Stromal cell of bone marrow (primary cell): Measurements from ENCODE around the gene SLC4A4.

Source experiments
- DNase-seq: peaks from one replicate; pipeline ENCODE4 v3.0.0-alpha.2; 2012; ENCODE audit warnings: low read depth

SLC4A4 gene

DNA sequence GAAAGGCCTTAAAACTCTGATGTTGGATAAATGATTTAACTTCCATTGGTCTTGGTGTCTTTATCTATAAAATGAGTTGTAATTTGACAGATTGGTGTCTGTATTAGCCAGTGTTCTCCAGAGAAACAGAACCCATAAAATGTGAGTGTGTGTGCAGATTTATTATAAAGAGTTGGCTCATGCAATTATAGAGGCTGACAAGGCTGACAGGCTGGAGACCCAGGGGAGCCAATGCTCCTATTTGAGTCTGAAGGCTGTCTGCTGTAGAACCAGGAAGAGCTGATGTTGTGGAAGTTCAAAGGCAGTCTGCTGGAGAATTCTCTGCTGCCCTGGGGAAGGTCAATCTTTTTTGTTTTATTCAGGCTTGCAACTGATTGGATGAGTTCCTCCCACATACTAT, 131.7 kb downstream of the SLC4A4 start:
- DNase-seq = no peak

DNA sequence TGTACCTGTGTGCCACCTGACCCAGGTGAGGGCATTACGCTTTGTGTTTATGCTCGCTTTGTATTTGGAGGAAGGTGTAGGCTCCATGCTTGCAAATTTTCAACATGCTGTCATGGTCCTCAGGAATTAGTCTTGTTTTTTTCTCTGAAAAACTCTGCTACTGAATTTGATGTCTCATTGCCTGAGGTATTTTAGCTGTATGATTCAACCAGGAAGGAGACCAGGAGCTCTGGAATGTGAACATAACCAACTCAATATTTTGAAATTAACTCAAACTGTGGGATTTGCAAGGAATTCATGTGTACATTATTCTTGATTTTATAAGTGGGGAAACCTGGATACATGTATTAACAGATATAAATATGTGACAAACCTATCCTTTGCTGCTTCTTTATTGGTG, 134.1 kb downstream of the SLC4A4 start:
- peak; percentile 50 for DNase-seq

DNA sequence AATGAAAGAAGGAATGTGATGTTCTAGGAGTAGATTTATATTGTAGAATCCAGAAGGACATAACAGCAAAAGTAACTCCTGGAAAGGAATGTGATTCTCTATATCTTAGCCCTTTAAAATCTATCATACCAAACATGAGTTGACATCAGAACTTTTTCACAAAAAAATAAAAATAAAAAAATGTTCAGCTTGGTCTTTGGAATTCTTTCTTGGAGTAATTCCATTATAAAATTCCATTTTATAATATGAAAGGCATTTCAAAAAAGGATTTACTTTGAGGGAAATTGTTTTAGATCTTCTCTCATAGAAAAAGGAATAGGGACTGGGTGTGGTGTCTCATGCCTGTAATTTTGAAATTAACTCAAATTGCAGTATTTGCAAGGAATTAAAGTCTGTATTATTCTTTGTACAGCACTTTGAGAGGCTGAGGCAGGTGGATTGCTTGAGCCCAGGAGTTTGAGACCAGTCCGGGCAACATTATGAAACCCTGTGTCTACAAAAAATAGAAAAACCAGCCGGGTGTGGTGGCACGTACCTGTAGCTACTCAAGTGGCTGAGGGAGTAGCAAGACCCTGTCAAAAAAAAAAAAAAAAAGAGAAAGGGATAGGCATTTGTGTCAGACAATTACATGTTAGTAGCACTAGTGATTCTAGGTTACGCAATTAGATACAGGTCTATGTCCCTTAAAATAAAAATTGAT, 134.9 kb downstream of the SLC4A4 start:
- no peak for DNase-seq

DNA sequence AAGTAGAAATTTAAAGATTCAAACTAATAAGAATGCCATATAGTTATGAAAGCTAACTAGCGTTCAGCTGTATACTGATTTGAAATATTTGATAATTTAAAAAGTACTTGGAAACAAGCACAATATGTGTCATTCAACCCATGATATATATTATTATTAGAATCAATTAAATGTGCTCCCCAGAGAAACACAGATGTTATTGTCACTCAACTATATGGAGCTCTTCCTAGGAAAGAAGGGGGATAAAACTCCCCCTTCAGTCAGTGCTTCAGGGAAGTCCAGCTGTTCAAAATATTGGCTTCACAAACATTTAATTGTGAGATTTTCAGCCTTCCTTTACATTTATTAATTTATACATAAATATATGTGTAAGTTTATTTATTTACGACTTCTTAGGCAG, 135.9 kb downstream of the SLC4A4 start:
- DNase-seq = no peak

DNA sequence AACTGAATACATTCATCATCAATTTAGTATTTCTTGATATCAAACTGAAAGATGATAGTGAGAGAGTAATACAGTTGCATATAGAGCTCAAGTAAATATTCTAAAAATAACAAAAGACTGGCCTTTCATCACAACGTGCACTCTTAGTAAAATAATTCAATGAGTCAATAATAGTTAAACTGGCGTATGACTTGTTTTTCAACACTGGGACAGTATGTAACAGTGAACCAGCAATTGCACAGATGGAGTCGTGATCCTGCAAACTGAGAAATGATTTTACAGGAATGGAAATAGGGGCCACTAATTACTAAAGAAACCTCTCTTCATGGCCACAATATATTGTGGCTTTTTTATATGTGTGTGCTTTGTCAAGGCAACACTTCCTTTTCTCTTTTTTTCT, 137.4 kb downstream of the SLC4A4 start:
- no peak for DNase-seq

DNA sequence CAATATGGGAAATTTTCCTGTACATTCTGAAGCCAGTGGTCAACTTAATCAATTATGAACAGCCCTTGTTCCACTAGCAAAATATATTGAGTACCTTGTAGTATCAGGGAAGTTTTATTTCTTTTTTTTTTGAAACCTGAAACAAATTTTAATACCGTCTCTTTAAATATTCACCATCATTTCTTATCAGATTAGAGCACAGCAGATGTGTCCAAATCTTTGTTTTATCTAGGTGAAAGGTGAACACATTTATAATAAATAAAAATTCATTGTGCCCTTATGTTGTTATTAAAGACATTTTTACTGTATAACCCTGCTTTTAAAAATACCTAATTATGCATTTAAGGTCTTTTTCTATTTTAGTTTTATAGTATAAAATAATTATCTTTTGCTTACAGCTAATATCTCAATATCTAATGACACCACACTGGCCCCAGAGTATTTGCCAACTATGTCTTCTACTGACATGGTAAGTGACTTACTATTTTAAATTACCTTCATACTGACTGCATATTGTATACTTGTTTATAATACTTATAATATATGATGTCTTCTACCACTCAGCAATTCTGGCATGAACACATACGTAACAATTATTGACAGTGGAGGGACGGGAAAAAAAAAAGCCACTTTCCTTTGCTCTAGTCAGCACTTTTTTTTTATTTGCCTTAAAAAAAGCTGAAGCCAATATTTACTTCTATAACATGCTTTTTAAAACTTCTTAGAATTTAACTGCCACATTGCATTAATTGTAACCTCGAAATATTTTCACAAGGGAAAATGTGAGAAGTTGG, 147.9 kb downstream of the SLC4A4 start:
- DNase-seq = no peak

DNA sequence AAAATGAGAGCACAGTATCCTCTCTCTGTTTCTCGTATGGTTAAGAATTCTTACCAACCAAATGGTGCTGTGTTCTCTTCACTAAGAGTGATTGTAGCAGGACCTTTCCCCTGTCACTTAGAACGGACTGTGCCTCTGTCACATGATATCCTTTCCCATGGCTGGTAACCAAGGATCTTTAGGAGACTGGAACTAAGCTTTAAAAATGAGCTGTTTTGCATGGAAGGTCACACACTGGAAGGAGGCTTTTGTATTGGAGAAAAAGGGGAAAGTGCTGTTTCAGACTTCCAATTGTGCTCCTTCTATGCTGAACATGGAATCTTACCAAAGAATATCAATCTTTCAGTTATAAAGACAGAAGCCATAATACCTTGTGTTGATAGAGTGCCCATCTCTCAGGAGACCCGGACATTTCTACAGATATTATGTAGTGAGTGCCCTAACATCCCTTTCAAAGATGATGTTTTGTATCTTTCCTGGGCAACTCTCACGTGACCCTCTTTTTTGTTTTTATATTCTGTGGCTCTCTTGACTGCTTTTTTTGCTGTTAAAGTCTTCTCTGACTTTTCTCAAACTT, 148.6 kb downstream of the SLC4A4 start:
- no peak for DNase-seq

DNA sequence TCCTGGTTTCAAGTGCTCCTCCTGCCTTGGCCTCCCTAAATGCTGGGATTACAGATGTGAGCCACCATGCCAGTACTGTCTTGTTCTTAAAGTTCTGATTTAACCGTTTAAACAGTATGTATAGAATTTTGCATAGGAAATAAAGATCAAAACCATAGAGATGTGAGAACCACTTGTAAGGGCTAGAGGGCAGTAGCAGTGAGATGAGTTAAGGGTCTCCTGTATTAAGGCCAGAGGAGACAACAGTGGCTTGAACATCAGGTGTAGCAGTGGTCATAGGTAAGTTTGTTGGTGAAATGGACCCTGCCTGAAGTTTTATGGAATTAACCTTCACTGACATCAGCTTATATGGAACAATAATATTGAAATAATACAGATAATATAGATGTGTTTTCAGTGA, 155.7 kb downstream of the SLC4A4 start:
- no peak for DNase-seq

DNA sequence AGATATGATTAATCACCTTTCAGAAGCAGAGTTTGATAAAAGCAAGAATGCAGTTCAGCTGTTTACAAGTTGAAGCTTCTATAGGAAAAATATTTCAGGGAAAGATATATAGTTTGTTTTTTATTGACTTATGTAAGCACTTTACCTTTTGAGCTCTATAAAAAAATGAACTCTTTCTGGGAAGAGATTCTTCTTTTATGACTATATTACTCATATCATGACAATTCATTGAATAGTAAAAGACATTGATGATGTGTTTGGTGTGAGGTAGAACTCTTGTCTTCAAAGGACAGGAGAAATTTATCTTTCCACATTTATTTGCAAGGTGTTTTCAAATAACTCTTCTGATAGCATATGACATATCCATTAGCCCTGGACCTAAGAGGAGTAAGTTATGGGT, 156.6 kb downstream of the SLC4A4 start:
- DNase-seq = no peak

DNA sequence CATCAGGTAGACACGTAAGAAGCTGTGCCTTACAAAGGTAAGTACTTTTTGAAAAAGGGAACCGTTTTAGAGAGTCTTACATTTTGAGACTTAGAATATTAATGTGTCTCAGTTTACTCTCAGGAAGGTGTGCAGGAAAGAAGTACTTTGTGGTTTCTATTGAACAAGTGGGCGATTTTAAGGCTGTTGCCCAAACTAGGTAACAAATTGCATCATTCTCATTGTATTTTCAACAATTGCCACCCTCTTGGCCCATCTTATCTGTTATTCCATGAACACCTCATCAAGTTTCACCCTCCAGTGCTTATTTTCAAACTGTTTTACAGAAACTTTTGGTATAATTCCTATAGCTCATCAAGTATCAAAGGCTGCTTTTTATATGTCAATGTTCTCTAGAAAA, 158.3 kb downstream of the SLC4A4 start:
- DNase-seq = no peak

DNA sequence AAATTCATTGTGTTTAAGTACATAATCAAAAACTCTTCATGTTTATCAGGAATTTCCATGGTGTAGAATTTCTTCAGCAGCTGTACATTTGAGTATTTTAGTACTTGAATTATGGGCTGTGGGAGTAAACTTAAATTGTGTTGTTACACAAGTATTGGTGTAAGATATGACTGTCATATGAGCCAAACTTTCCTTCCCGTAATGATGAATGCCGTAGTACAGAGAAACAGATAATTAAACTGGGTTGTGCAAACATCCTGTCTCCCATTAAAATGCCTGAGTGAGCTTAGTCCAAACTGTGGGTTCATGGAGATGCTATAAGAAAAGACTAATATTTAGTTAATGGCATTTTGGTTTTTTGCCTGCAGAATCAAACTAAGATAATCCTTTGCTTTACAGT, 159.2 kb downstream of the SLC4A4 start:
- peak; percentile 26 for DNase-seq

DNA sequence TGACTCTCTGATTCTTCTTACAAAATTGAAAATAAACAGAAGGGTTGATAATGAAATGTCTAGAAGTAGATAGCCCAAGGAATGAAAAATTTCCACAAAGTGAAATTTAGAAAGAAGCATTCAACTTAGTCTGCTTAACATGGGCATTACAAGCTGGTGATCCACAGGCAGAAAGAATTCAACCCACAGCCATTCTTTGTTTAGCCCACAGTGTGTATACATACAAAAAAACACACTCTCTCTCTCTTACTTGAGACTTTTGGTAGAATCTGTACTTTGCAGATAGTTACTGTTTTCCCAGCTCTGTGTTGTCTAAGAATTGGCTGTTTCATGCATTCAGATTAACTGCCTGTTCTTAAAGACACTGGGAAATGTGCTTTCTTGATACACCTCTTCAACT, 159.8 kb downstream of the SLC4A4 start:
- no peak for DNase-seq

DNA sequence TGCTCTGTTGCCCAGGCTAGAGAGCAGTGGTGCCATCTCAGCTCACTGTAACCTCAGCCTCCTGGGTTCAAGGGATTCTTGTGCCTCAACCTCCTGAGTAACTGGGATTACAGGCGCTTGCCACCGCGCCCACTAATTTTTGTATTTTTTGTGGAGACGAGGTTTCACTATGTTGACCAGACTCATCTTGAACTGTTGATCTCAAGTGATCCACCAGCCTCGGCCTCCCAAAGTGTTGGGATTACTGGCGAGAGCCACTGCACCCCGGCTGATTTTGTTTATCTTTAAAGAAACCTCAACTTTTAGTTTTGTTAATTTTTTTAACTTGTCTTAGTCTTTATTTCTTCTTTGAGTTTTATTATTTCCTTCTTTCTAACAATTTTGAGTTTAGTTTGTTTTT, 163.2 kb downstream of the SLC4A4 start:
- no peak for DNase-seq

DNA sequence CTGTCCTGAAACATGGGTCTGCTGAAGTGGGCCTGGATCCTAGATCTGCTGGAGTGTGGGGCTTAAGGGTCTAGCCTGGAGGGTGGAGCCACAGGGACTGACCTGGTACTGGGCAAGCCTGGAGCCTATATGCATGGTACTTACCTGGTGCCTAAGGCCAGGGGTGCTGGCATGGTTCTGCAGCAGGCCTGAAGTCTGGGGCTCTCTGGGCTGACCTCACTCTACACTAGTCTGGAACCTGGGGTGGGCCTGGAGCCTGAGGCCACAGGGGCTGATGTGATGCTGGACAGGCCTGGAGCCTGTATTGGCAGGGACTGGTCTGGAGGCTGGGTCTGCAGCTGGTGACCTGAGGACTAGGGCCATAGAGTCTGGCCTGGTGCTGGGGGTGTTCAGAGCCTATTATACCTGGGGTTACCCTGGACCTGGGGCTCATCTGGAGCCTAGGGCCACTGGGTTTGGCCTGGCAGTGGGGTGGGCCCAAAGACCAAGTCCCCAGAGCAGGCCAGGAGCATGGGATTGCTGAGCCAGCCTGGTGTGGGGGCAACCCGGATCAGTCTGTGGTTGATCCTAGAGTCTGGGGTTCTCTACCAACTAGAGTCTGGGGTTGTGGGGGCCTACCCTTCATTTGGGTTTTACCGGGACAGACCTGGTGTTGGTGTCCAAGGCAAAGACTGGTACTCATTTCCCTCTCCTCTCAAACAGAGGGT, 179.6 kb downstream of the SLC4A4 start:
- no peak for DNase-seq

DNA sequence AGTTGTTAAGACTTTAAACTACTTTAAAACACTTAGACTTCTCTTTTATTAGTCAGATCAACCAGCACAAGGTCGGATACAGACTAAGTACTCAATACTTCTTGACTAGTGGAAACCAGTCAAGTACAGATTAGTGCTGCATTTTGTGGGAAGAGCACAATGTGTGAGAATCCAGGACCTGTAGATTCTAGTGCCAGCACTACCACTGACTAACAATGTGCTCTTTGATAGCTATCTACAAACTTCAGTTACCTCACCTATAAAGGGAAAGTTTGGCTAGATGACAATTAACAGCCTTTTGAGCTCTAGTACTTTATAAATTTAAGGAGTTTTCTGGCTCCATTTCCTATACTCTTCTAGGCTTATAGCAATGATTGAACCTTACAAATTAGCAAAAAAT, 181.5 kb downstream of the SLC4A4 start:
- DNase-seq = no peak

DNA sequence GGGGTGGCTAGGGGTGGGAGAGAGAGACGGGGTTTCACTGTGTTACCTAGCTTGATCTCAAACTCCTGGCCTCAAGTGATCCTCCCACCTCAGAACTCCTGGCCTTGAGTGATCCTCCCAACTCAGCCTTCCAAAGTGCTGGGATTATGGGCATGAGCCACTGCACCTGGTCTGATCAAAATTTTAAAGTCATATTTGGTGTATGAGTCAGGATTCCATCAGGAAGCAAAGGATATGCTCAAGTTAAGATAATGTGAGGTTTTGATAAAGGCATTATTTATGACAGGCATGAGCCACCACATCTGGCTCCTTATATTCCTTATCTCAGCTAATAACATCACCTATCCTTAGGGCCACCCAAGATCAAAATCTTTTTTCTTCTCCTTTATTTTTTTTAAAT, 182.0 kb downstream of the SLC4A4 start:
- DNase-seq = no peak

DNA sequence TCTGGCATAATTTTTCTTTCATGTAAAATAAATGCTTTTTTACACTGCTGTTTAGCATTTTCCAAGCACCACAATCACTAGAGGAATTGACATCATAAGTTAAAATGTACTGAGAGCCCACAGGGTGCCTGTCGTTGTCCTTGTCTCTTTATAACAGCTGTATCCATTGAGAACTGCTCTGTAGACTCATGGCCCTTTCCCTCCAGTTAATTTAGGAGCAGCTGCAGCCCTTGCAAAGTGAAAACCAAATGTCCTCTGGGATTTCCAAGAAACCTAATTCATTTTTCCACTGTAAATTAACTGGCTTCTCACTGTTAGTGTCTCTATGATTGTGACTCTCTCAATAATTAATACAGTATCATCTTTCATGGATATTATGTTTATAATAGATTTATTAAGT, 185.9 kb downstream of the SLC4A4 start:
- DNase-seq = no peak

DNA sequence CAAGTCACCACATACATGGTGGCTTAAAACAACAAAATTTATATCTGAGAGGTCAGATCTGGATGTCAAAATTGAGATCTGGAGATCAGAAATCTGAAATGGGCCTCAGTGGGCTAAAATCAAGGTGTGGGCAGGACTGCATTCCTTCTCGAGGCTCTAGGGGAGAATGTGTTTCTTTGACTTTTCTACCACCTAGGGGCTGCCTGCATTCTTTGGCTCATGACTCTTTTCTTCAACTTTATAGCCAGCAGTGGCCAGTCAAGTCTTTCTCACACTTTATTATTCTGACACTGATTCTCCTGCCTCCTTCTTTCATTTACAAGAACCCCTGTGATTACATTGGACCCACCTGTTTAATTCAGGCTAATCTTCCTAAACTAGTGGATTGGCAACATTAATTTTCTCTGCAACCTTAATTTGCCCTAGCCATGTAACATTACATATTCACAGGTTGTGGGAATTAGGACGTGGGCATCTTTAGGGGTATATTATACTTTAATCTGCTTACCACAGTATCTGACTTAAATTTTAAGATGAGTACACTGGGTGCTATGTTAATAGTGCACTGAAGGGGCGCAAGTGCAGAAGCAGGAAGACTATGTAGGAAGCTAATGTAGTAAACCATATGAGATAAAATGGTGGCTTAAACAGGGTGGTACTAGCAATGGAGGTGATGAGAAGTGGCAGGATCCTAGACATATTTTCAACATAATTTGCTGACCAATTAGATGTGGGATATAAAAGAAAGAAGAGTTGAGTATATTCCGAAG, 188.0 kb downstream of the SLC4A4 start:
- DNase-seq = no peak

DNA sequence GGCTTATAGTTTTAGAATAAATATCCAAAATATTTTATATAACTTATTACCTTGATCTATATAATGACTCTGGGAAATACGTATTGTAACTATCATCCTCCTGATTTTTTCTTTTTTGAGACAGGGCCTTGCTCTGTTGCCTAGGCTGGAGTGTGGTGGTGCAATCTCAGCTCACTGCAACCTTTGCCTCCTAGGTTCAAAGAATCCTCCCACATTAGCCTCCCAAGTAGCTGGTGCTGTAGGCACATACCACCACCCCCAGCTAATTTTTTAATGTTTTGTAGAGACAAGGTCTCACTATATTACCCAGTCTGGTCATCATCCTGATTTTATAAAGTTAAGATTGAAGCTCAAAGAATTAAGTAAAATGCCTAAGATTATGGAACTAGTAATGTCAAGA, 193.6 kb downstream of the SLC4A4 start:
- no peak for DNase-seq

DNA sequence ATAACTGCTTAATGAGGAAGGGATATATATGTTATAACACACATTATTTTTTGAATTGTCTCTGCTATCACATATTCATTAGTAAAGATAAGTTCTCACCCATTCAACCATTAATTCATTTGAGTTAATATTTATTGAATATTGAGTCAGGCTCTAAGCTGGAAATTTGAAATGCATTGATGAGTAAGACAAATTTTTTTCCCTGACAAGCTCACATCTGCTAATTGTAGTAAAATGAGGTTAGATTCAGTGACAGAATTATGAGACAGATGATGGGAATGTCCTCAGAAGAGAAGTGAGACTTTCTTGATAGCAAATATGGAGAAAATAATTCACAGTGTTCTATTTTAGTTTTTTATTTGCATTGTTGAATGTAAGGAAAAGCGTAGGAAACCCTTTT, 194.3 kb downstream of the SLC4A4 start:
- DNase-seq = no peak

DNA sequence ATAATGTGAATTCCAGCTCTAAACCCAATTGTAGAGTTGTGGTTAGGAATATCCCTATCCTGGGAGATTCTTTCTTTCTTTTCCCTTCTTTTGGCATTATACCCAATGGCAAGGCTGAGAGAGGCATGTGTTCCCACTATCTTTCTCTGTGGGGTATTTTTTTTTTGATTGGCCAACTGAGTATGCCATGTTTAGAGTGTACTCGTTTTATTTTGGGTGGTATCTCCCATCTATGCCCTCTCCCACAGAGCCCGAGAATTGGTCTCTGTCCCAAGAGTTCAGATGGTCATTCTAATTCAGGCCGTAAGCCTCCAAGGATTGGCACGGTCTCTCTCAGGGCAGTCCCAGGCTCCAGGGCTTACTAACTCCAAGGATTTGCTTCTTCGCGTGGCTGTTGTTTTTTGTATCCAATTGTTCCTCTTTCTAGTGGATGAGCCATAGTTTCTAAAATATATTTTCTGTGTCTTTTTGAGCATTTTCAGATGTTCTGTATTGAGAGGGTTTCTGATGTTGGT, 198.8 kb downstream of the SLC4A4 start:
- DNase-seq = no peak

DNA sequence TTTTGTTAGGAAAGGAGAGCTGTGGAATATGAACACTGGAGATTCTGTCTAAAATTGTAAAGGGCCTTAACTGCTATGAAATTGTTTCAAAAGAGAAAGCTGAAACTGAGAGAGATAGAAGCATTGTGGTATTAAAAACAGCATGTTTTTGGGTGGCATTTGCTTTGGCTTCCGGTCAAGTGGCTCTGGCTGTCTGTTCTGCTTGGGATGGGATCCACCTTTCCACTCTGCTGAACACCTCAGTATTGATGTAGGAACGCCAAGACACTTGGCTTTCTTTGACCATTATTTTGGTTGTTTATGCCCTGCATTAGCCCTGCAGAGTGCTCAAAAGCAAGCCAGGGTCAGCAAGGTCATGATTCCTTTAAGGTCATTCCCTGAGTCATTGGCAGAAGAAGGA, 199.7 kb downstream of the SLC4A4 start:
- no peak for DNase-seq
